Stimulated activated naive CD4-positive, alpha-beta T cell (primary cell): Measurements from ENCODE around the gene COL27A1.

Experiments
- DNase-seq, 6 experiments: peaks; one replicate each; lab custom pipeline; 2025; lab: John Stamatoyannopoulos, UW

The COL27A1 gene

DNA sequence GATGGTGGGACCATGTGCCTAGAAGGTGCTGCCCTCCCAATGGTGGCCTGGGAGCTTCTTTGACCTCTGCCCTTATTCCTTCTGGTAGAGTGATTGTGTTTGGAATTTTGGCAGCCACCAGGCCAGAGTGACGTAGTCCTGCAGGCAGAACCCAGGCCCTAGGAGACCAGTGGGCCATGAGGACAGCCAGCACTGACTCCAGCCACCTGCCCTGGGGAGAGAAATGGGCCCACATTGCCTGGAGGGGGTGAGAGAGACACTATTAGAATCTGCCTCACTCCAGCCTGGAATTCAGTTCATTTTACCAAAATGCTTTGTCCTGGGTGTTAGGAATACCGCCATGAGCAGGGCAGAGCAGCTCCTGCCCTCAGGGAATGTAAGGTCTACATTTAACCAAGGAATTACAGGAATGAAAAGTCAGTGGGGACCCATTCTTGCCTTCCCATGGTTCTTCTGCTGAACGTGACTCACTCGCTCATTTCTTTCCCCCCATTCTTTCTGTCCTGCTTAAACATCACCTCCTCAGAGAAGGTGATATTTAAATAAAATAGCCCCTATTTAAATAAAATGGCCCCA lies 5.5 kb upstream of the COL27A1 start:
- no peak for DNase-seq

DNA sequence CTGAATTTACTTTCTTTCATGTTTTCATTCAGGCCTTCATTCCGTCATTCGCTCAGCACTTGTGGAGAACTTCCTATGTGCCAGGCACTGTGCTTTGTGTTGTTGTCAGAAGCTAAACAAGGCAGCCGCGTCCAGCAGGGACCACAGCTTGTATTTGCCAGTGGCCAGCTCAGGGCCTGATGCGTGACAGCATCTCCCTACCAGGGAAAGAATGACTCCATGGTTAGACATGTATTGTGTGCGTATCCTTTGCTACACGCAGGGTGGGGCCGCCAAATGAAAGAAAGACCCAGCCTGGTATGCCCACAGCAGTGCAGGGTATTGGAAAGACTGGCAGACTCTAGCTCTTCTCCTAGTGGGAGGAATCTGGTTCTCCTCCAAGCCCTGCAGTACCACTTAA lies 4.7 kb upstream of the COL27A1 start:
- DNase-seq = no peak

DNA sequence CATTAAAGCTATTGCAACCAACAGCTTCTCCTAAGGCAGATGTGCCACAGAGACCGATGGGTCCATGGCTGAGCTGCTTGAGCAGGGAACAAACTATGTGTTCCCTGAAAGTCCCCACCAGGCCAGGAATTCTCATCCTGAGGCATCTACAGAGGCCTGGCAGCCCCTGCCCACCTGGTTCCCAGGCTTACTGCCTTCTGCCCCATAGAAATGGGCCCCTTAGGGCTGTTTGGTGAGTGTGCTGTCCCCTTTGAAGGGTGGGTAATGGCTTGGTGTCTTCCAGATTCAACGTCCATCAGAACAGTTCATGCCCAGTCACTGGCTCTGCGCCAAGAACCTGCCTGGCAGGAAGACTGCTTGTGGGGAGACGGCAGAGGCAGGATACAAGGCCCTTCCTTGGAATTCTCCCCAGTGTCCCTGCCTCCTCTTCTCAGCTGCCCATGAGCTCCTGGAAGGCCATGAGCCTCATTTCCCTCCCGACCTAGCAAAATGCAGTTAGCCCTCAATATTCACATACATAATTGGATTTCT lies 3.8 kb upstream of the COL27A1 start:
- no peak for DNase-seq

DNA sequence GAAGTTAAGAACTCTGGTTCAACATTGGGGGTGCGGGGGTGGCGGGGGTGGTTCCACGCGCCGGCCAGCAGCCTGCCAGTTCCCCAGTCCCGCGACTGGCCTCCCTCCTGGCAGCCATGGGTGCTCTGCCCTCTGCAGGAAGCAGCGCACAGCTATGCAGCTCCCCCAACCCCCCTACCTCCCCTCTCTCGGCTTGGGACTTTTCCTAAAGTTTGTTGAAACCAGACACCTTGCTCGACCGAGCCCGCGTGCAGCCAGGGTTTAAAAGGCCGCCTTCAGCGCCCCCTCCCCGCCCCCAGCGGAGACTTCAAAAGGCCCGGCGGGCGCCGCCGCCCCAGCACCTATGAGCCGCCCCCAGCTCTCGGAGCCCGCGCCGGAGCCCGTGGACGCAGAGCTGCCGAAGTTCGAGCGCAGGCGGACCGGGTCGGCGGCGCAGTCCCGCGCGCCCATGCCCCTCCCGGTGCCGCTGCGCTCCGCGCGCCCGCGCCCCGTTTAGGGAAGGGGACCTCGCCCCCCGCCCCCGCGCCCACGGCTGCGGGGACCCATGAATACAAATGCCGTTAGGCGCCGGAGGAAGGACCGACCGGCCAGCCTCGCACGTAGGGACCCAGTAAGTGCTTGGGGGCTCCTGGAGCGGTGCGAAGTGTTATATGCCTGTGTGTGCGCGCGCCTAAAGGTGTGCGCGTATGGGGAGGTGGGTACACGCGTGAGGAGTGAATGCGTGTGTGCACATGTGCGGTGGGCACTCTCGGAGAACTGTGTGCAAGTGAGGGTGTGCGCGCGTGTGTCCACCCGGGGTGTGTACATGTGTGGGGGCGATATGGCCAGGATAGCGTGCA lies 1.4 kb upstream of the COL27A1 start:
- DNase-seq = peak in 1 of 6 experiments; percentile 16

DNA sequence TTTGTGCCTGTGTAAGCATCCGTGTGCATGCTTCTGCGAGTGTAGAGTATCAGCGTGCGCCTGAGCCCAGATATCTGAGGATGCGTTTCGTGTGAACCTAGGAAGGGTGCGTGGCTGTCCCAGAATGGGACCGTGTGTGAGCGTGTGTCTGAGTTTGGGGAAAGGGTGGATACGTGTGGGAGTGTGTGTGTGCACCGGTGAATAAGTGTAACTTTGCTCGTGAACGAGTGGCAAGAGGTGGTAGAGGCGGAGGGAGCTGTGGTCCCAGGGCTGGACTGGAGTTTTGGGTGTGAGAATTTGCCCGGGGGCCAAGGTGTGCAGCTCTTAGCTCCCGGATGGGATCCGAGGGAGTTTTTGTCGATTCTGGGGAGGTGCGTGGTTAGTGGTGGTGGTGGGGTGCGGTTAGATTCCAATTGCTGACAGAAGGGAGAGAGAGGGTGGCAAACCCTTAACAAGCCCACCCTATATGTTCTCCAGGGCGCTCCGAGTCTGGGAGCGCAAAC lies 686 bp upstream of the COL27A1 start:
- peak in 1 of 6 experiments; percentile 18 for DNase-seq

DNA sequence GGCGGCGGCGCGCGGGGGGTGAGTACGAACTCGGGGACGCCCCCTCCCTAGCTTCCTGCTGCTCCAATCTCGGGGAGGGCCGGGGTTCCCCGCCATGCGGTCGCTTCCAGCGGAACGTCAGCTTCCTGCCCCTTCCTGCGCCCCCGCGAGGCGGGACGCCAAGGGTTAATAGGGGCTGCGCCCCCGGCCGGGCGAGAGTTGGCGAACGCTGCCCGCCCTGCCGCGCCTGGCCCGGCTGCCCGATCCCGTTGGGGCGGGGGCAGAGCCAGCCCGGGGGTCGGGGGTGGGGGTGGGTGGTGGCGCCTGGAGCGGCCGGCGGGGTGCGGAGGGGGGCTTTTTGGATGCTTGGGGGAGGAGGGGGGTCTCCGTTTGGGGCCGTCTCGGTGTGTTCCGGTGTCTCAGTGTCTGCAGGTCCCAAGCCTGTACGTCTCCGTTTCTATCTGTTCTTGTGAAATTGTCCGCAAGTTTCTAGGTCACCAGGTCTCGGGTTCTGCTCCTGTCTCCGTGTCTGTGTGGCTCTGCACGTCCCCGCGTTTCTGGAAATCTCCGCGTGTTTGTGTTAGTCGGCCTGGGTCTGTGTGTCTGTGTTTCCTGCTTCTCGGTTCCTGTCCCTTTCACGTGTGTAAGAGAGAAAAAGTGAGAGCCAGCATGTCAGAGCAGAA lies 789 bp downstream of the COL27A1 start:
- peak in 1 of 6 experiments; percentile 36 for DNase-seq

DNA sequence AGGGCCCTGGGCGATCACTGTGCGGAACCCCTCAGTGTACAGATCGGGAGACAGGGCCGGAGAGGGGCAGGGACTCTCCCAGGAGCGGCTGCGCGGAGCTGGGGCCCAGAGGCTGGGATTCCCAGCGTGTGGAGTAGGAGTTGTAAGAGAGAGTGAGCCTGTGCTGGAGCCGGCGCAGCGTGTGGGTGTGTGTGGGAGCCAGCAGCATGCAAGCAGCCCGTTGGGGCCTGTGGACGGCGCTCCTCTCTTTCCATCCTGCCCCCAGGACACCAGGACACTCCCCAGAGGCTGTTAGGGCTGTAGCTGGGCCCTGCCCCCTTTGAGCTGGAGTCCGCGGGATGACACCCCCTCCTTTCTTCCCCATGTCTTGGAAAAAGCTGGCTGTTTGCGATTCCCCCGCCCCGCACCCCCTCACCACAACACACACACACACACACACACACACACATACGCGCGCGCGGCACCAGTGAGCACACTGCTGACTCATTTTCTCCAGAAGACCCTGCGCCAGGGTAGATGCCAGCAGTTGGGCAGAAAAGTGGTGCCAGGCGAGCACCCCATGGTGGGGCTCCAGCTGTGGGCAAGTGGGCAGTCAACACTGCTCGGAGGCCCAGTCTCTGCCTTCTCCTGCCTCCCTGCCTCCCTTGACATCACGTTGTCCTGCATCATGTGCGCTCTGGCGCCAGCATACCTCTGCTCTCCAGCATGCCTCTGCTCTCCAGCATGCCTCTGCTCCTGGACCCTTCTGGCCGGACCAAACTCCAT lies 1.5 kb downstream of the COL27A1 start:
- peak in 1 of 6 experiments; percentile 36 for DNase-seq

DNA sequence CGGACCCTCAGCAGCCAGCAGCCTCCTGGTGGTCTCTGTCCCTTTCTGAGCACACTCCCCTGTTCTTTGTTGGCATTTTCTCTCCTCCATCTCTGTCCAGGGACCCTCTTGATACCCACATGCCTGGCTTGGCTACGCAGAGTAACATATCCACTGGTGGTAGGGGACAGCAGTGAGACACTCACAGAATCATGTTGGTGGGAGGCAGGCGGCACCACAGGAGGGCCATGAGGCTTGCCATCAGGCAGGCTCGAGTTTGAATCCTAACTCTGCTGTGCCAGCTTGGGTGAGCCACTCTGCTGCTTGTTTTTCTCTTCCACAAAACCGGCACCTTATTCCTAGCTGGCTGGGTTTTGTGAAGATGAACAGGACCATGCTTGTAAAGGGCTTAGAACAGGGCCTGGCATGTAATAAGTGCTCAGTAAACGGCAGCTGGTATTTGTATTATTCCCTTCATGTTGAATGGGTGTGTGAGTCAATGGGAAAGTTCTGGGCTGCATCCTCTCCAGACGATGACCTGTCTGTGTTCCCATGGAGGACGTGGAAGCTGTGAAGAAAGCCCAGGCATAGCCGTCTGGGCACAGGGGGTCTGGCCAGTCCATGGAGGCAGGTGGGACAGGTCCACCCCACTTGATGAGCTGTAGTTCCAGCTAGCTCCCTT lies 2.3 kb downstream of the COL27A1 start:
- DNase-seq = no peak

DNA sequence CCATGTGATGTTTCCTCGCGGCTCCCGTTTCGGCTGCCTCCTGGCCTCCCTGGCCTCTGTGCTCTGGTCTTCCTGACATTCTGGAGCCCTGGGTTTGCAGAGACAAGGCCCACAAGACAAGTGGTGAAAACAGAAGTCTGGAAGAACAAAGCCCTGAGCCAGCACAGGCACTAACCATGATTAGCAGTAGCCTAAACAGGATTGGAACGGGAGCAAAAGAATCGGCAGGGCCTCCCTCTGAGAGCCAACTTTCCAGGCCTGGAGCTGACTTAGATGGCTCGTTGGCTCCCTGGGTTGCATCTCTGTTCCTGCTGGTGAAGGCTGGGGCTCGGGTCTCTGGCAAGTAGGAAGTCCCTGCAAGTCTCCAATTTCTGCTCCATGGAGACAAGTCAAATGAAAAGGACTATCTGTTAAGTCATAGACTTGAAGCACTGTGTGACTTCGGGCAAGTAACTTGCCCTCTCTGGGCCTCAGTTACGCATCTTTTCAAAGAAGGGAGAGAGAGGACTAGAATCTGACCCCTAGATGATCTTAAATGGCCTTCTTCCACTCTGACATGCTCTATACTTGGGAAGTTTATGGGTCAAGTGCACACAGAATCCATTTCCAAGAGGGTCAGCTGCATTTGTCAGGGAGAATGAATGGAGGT lies 3.3 kb downstream of the COL27A1 start:
- DNase-seq = no peak

DNA sequence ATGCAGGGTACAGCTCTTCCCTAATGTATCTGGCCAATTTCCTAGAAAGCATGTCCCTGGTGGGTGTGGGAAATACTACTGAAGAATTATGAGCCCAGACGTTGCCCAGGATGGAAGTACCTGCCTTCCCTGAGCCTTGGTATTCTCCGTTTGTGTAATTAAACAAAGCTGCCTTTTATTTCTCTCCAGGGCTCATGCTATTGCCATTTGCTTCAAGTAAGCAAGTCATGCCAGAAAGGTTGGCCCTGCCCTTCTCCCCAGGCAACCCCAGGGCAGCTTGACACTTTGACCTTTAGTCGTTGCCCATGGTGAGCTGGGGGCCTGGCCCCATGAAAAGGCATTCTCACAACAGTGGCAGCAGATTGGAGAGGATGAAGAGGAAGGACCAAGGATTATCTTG lies 4.4 kb downstream of the COL27A1 start:
- no peak for DNase-seq

DNA sequence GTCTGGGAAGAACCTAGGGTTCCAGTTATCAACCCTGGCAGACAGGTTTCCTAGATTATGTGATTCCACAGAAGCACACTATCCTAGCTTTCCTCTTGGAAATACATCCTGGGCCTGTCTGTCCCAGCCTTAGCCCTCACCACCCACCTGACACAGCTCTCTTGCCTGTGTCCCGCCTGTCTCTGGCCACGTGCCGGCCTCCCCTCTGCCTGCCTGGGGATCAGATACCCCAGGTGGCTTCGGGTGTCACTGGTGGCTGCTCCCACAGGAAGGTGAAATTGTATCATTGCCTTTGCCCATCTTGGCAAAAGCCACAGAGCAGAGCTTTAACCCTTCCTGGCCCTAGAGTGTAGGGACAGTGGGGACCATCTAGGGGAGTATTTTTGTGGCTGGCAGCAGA lies 6.2 kb downstream of the COL27A1 start:
- DNase-seq = no peak

DNA sequence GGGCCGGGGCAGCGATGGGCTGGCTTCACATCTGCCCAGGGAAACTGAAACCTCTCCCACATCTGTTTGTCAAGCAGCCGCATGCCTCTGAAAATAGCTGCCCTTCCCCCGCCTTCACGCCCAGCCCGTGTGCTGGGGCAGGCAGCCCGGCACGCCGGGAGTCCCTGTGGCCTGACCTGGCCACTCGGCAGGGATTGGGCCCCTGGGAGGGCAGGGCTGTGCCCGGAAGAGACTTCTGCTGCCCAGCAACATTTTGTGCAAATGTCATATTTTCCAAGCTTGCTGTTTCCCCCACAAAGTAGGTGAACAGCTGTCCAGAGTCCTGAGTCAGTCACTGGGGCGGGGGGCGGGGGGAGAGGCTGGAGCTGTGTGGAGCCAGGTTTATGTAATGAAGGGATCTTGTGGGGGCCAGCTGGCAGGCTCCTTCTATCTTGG lies 8.2 kb downstream of the COL27A1 start:
- DNase-seq = no peak

DNA sequence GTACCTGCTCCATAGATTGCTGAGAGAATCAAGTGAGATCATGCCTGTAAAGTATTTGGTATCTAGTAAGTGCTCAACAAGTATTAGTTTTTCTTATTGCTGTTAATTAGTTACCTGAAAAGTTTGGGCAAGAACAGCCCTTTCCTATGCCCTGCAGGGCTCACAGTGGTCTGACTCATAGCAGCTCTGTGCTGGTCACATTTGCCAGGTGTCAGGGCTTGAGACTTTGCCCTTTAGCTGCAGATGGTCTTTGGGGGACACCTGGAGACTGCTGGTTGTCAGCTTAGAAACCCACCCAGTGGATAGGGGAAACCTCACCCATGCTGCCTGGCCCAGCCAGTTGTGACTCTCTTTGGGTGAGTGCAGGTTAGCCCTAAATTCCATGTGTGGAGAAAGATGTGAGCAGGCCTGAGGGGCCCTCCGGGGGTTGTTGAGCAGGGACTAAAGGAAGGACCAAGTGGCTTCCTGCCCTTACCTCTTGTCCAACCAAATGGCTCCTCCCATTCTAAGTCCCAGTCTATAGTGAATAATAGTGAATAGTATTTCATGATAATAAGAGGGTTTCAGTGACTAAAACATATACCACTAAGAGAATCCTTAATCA lies 9.0 kb downstream of the COL27A1 start:
- DNase-seq = no peak

DNA sequence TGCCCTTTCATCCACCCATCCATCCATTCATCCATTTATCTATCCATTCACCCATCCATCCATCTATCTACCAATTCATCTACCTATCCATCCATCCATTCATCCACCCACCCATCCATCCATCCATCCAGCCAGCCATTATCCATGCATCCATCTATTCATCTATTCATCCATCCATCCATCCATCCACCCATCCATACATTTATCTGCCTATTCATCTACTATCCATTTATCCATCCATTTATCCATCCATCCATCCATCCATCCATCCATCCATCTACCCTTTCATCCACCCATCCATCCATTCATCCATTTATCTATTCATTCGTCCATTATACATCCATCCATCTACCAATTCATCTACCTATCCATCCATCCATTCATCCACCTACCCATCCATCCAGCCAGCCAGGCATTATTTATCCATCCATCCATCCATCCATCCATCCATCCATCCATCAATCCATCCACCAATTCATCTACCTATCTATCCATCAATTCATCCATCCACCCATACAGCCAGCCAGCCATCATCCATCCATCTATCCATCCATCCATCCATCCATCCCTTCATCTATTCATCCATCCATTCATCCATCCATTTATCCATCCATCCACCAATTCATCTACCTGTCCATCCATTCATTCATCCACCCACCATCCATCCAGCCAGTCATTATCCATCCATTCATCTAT lies 10.2 kb downstream of the COL27A1 start:
- DNase-seq = no peak

DNA sequence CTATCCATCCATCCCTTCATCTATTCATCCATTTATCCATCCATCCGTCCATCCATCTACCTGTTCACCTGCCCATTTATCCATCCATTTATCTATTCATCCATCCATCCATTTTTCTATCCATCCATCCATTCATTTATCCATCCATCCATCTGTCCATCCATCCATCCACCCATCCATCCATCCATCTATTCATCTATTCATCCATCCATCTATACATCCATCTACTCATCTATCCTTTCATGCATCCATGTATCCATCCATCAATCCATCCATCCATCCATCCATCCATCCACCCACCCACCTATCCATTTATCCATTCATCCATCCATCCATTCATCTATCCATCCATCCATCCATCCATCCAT lies 10.8 kb downstream of the COL27A1 start:
- no peak for DNase-seq

DNA sequence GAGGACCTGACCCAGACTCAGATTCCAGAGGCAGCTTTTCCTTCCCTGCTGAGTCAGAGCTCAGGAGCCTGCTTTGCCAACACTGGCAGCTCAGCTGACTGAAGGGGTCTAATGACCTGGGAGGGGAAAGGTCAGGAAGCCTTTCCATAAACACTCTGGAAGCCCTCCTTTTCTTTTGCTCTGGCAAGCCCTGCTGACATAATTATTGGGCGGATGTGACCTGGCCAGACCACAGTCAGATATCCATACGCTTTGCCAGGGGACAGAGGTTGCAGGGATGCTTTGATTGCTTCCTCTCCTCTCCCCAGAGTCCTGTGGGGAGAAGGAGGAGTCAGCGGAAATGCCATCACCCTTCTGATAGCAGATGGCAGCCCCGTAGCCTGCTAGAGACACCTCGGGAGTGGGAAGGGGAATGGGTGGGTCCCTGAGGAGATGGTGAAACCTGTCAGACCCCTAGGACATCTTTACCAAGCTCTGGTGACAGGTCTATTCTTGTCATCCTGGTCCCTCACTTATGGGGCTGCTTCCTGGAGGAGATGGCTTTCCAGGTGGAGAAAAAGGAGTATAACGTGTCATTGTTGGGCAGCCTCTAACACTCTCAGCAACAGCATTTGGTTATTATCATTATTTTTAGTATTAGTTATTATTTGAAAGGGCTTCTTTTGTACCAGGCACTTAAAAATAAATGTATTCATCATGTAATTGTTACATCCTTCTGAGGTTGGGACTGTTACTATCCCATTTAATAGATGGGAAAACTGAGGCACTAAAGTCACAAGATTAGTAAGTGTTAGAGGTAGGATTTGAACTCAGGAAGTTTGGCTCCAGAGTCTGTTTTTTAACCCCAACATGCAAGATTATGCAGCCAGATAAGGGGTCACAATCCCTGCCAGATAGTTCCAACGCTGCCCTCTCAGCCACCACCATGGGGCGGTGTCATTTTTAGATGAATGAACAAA lies 11.6 kb downstream of the COL27A1 start:
- no peak for DNase-seq

DNA sequence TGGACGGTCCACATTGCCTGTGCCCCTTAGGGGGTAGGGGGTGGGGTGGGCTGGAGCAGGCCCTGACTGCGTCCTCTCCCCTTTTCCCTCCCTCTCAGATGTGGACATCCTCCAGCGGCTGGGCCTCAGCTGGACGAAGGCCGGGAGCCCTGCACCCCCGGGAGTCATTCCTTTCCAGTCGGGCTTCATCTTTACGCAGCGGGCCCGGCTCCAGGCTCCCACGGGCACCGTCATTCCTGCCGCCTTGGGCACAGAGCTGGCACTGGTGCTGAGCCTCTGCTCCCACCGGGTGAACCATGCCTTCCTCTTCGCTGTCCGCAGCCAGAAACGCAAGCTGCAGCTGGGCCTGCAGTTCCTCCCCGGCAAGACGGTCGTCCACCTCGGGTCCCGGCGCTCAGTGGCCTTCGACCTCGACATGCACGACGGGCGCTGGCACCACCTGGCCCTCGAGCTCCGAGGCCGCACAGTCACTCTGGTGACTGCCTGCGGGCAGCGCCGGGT lies 12.3 kb downstream of the COL27A1 start:
- no peak for DNase-seq

DNA sequence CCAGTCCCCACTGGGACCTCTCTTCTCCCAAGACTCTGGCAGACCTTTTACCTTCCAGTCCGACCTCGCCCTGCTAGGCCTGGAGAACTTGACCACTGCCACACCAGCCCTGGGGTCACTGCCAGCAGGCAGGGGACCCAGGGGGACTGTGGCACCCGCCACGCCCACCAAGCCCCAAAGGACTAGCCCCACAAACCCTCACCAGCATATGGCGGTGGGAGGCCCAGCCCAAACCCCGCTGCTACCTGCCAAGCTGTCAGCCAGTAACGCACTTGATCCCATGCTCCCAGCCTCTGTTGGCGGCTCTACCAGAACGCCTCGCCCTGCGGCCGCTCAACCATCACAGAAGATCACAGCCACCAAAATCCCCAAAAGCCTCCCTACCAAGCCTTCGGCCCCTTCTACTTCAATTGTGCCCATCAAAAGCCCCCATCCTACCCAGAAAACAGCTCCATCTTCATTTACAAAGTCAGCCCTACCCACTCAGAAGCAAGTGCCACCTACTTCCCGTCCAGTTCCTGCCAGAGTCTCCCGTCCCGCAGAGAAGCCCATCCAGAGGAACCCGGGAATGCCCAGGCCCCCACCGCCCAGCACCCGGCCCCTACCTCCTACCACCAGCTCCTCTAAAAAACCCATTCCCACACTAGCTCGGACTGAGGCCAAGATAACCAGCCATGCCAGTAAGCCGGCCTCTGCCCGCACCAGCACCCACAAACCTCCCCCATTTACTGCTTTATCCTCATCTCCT lies 13.1 kb downstream of the COL27A1 start:
- DNase-seq = no peak
